Superior temporal gyrus (tissue), 1 donor: ENCODE results near the gene PLA2G4E.

Source experiments
- DNase-seq: peaks from one replicate; pipeline ENCODE4 v3.0.0-alpha.2; 2016; ENCODE audit errors: extremely low spot score

PLA2G4E gene

DNA sequence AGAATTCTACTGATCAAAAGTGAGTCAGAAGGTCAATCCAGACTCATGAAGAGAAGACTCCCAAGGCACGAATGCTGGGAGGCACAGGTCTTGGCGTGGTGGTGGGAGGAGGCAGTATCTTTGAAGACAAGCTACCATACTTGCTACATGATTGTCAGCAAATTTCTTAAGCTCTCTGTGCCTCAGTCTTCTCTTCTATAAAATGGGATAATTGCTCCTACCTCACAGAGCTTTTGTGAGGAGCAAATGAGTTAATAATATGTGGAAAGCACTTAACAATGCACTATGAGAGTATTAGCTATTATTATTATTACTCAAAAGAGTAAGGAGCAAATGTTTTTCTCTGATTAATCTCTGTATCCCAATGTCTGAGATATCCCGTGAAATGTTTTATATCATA, 84.7 kb downstream of the PLA2G4E start:
- no peak for DNase-seq

DNA sequence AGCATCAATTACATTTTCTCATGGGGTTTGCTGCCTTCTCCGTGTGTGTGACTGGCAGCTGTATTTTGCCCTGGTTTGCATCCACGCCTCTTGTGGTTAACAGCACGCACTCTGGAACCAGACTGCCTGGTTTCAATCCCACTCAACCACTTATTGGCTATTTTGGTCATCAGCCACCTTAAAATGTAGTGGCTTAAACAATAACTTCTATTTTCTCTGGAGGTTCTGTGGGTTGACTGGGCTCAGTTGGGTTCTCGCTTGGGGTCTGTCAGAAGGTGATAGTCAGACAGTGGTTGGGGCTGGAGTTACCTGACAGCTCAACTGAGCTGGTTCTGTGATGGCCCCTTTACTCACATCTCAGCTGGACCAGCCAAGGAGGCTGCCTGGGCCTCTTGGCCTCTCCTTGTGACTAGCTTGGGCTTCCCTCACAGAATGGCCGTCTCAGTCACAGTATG, 85.2 kb downstream of the PLA2G4E start:
- DNase-seq, result no peak

DNA sequence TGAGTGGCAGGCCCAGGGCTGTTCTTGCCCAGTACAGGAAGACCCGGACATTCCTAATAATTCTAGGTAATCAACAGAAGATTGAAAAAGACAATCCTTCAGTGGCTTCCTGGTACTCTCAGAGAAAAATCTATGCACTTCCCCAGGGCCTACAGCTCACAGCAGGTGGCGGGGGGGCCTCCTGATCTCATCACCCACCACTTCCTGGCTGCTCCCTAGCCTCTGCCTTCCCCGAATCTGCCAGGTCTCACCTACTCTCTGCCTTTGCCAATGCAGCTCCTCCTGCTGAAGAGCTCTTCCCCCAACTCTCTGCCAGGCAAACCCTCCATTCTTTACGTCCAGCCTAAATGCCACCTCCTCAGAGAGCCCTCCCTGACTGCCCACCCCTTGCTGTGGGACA, 86.0 kb downstream of the PLA2G4E start:
- no peak for DNase-seq

DNA sequence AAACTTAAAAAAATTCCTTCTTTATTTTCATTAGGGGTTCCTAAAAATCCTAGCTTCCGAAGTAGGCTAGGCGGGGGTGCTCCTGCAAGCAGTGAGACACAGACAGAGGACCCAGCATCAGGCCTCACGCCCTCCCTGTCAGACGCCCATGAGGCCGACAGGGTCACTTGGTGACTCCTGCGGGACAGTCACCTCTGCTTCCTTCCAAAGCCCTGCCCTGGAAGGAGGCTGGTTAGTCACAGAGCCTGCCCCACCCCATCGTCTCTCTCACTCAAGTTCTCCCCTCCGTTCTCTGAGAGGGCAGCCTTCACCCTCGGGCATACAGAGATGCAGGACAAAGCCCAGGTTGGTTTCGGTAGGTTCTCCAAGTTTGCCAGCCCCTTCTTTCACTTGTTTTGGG, 87.1 kb downstream of the PLA2G4E start:
- DNase-seq, result no peak

DNA sequence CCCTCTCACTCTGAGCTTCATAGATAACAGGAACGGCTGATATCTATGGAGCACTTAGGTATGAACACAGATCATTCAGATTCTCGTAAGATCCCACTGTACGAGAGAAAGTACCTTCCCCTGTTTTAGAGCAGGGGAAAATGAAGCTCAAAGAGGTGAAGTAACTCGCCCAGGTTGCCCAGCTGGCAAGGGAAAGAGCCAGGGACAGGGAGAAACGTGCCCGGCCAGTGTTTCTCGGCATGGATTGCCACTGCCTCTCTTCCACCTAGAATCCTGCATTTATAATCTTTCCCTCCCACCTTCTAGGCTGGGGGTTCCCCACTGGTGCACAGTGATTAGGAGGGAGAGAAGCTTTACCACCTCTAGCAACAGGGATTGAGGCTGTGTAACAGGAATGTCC, 87.5 kb downstream of the PLA2G4E start:
- no peak for DNase-seq

DNA sequence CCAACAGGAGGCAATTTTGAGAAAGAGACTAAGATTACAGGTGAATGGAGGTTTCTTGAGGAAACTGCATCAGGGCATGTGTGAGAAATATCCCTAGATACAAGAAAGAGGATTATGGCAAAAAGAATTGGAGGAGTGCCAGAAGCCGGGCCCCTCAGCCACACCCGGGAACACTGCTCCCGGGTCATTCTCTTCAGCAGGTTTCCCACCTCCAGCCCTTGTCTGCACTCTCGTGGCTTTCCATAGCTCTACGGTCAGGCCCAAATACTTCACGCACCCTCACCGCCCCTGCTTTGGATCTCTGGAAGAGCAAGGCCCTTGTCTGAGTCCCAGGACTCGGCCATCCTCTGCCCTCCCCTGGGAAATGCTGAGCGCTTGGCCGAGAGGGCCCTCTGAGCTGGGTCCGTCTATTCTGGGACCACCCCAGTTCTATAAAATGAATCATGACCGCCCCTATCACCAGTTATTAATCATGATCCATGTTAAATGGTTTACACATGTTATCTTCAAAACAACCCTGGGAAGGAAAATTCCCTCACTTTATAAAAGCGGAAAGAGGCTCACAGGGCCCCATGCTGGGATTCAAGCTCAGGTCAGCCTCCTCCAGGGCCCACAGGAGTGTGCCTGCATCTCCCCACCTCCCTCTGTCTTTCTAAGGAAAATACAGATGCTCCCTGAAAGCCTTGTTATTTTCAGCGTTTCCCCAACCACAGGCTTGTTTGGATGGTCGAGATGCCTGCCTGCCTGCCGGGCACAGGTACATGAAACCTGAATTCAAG, 88.1 kb downstream of the PLA2G4E start:
- no peak for DNase-seq

DNA sequence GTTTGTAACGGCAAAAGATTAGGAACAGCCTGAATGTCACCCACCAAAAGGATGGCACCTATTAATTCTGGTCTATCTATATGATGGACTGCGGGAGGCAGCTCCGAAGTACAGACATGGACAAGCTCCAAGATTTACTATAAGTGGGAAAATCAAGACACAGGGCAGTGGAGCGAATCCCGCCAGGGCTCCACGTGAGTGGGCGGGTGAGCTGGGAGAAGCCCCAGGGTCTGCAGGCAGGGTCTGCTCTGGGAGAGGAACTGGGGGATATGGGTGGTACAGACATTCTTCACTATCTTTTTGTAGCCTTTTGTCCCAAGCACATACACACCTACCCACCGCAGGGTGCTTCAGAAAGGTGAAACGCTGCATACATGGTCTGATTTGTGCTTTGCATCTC, 88.7 kb downstream of the PLA2G4E start:
- no peak for DNase-seq
